SIG-M5 treated with dmso at 0.1 percent for 504 hours (cell line): ENCODE measurements around the gene PALMD.

Experiments used
- DNase-seq: peaks from one replicate; lab custom pipeline; 2025; ENCODE audit not compliant: unreplicated experiment; lab: John Stamatoyannopoulos, UW

The PALMD gene, protein sequence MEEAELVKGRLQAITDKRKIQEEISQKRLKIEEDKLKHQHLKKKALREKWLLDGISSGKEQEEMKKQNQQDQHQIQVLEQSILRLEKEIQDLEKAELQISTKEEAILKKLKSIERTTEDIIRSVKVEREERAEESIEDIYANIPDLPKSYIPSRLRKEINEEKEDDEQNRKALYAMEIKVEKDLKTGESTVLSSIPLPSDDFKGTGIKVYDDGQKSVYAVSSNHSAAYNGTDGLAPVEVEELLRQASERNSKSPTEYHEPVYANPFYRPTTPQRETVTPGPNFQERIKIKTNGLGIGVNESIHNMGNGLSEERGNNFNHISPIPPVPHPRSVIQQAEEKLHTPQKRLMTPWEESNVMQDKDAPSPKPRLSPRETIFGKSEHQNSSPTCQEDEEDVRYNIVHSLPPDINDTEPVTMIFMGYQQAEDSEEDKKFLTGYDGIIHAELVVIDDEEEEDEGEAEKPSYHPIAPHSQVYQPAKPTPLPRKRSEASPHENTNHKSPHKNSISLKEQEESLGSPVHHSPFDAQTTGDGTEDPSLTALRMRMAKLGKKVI

DNA sequence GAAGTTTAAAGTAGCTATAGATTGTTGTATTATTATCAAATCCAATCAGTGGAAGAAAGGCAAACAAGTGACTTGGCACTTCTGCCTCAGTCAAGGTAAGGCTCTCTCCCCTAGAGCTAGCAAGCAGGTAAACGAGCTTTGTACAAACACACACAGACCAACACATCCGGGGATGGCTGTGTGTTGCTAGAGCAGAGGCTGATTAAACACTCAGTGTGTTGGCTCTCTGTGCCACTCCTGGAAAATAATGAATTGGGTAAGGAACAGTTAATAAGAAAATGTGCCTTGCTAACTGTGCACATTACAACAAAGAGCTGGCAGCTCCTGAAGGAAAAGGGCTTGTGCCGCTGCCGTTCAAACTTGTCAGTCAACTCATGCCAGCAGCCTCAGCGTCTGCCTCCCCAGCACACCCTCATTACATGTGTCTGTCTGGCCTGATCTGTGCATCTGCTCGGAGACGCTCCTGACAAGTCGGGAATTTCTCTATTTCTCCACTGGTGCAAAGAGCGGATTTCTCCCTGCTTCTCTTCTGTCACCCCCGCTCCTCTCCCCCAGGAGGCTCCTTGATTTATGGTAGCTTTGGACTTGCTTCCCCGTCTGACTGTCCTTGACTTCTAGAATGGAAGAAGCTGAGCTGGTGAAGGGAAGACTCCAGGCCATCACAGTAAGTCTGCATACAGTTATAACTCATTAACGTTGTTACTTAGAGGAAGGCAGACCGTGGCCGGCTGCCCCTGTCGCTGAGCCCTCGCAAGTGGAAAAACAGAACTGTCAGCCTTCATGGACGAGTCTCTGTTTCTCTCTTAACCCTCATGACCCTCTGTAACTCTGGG, at the start of gene PALMD:
TSS of gene PALMD (plus strand) at position 415 of the 833 bp plus-strand sequence. CDS start at position 620, 205 bp downstream.
- DNase-seq: no peak

DNA sequence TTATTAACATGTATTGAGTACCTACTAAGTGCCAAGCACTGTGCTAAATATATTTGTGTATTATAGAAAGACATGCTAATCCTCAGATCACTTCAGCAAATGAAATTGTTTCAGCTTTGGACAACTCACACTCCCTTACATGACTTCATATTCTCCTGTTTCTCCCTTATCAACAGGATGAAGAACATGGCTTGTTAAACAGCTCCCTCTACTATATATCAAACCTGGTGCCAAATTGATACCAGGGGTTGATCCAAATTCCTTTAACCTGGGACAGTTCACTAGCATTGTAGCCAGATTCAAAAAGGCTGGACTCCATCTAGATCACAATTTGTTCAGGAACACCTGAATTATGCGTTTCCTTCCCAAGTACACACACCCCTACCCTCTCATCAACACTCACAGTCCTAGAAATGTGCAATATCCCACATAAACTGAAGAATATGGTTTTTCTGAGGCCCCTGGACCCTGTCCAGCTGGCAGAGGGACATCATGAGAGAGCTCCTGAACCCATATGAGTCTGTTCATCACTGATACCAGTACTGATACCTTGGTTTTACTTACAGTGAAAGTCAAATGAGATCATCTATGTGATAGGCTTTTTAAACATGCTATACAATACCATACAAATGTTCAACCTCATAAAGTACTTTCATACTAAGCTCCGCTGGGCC, 47.0 kb upstream of the PALMD start:
- no peak for DNase-seq

DNA sequence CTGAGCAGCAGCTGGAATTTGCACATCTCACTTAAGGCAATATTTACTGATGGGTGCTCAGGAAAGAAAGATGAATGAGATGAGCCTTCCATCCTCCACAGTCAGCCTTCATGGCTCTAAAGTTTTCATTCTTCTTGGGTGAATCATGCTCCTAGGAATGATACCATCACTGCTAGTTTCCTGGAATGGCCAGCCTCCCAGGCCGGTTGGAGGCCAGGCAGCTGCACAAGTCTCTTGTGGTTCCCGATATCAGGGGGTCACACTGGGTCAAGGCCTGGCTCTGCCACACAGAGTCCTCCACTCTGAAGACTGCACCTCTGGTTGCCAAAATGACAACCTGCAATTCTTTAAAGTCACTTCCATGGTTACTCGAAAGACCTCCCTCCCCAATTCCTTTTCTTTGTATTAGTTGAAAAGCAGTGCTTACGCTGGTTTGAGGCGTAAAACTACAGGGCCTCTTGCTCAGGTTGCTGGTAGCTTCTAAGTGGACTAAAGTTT, 46.2 kb upstream of the PALMD start:
- no peak for DNase-seq

DNA sequence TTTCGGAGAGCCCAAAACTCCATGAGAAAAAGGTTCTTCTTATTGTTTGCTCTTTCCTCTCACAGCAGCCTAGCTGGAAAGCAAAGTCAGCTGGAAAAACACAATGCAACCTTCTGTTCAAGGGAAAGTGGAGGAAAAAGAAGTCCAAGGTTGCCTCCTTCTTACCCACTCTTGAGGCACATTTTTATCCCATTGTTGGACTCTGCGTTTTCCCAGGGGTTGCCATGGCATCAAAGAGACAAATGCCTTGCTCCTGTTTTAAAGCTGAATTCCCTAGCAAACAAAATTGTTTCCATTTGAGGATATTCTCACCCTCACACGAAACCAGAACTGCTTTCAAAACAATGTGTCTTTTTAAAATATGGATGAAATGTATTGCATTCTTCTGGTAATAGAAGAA, 45.1 kb upstream of the PALMD start:
- no peak for DNase-seq

DNA sequence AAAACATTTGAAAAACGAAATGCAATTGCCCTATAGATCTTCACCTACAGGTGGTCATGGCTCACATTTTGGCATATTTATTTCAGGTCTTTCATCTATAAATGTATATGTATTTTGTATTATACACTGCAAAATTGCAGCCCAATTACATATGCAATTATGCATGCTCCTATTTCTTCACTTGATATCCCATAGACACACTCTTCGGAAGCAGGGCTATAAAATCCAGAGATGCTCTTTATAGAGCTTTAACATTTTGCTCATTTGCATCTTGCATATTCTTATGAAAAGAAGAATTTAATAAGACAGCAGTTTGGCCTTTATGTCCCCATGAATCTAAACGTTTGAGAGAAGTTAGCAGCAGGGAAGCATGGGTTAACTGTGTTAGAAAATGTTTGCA, 44.7 kb upstream of the PALMD start:
- no peak for DNase-seq

DNA sequence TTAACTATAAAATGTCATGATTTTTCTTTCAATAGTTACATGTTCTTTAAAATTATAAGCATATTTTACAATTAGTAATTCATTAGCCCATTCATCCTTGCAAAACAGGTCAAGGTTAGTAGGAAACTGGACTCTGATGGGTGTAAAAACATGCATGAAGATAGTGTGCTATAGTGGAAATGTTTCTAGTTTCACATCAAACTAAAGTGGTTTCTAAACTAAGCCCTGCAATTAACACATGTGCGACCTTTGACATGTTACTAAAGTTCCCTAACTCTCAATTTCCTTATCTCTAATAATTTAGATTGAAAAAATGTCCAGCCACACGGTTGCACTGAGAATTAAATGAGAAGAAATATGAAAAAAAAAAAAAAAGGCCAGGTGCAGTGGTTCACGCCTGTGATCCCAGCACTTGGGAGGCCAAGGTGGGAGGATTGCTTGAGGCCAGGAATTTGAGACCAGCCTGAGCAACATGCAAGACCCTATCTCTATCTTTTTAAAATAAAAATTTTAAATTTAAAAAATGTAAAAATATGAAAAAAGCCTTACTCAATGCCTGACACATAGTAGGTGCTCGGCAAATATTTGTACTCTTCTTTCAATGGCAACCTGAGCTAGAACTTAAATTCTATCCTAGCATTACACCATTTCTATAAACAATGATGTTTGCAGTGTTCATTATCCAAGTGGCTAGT, 44.1 kb upstream of the PALMD start:
- DNase-seq: no peak

DNA sequence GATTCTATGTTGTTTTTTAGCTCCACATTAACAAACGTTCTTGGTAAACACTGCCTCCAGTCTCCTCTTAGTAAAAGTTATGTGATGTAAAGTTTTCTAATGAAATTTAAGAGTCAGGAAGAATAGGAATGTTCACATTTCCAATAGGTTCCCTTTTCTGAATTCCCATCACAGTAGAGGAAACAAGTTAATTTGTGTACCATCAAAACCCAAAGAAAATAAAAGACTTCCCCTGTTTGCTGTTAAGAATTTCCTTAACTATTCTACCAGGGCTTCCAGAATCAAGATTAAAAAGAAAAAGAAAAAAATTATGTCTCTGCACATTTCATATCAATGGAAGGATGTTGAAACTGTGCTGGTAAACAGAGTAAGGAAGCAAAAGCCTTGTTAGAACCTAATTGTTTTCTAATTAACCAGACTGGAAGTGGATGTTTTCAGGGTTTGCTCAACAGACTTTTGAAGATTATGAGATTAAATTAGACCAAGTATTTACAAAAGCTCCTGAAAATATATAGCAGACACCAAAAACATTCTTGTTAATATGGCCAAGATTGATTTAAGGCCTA, 43.4 kb upstream of the PALMD start:
- DNase-seq: no peak

DNA sequence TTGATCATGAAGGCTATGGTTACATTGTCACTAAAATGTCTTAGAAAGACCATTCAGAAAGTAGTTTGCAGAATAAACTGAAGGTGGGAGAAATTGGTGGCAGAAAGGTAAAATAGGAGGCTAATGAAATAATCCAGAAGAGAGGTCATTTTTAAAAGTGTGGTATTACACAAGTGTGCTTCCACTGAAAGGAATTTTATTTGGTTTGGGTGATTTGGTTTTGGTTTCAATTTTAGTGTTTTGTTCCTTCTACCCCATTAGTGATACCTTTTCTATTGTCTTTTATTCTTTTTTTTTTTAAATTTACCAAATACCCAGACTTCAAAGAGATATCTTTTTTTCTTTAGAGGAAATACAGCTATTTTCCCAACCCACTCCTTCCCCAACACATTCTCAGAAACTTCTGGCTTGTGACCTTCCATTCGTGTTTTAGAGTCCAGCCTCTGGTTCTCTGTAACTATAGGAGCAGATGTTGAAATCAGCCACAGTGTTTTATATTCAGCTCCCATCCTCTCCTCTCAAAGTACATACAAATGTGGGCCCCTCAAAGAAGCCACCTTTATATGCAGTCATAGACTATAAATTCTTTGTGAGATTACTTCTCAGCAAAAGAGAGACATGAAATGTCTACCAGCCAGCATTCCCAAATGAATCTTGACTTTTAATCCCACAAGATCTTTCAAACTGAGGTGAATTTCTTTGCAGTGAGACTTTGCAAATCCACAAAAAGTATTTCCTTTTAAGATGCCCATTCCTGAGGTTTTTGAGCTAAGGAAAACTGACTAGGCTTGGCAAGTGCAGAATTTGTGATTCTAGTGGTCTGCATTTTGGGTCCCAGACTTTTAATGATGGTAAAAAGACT, 42.0 kb upstream of the PALMD start:
- peak; percentile 0 for DNase-seq

DNA sequence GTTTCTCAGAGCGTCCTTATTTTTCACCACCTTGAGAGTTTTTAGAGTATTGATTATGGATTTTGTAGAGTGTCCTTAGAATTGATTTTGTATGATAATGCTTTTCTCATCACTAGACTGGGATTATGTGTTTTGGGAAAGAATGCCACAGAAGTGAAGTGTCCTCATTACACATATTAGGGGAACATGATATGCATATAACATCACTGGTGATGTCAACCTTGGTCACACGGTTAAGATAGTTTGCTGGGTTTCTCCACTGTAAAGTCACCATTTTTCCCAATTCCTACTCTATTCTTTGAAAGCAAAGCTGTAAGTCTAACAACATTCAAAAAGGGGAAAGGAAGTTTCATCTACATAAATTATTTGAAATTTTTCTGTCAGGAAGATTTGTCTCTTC, 39.6 kb upstream of the PALMD start:
- no peak for DNase-seq

DNA sequence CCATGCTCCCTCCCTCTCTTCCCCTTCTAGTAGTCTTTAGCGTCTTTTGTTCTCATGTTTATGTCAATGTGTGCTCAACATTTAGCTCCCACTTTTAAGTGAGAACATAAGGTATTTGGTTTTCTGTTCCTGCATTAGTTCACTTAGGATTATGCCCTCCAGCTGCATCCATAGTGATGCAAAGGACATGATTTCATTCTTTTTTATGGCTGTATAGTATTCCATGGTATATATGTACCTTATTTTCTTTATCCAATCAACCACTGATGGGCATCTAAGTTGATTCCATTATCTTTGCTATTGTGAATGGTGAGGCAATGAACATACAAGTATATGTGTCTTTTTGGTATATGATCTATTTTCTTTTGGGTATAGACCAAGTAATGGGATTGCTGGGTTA, 38.3 kb upstream of the PALMD start:
- DNase-seq: no peak

DNA sequence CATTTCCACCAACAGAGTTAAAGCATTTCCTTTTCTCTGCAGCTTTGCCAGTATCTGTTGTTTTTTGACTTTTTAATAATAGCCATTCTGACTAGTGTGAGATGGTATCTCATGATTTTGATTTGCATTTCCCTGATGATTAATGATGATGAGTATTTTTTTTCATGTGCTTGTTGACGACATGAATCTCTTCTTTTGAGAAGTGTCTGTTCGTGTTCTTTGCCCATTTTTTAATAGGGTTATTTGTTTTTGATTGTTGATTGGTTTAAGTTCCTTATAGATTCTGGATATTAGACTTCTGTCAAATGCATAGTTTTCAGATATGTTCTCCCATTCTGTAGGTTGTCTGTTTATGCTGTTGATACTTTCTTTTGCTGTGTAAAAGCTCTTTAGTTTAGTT, 37.9 kb upstream of the PALMD start:
- DNase-seq: no peak

DNA sequence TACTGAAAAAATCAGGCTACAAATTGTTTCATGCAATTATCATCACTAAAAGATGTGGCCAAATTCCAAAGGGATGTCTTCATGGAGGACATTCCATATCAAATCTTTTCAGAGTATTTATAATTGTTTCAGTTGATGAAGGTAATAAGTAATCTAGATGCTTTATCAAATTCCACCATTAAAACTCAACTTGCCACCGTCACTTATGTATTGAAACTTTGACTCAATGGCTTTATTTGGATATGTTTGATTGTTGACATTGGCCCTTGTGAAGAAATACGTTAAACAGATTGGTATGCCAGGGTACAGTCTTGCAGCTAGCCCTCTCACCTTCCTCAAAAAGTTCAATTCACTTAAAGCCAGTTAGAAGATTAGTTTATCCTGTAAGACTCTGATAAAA, 32.2 kb upstream of the PALMD start:
- DNase-seq: no peak

DNA sequence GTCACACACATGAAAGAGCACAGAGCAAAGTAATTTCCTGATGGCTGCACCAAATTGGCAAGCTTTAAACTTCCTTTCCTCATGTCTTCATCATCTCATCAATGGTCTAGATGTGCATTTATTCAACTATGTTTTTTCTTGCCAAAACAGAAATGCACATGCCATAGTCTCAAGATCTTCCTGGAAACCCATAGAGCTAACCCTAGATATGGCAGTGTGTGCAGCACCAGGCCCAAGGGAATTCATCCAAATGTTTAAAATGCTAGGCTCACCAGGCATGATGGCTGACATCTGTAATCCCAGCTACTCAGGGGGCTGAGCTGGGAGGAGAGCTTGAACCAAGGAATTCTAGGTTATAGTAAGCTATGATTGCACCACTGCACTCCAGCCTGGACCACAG, 31.2 kb upstream of the PALMD start:
- DNase-seq: no peak

DNA sequence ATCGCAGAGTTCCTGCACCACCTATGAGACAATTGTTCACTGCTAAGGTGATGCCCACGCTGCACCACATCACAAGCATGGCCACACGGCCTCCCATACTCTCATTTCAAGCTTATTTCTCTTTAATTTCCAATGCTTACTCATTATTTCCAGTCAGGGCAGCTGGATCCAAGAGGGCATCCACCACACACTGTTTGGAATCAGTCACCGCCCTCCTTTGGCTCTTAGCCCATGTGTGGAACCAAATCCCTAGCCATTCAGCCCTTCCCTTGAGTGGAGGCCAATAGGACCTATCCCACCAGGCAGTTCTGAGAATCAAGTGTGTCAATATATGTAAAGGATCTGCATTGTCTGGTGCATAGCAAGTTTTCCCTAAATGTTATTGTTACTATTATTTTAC, 26.3 kb upstream of the PALMD start:
- no peak for DNase-seq

DNA sequence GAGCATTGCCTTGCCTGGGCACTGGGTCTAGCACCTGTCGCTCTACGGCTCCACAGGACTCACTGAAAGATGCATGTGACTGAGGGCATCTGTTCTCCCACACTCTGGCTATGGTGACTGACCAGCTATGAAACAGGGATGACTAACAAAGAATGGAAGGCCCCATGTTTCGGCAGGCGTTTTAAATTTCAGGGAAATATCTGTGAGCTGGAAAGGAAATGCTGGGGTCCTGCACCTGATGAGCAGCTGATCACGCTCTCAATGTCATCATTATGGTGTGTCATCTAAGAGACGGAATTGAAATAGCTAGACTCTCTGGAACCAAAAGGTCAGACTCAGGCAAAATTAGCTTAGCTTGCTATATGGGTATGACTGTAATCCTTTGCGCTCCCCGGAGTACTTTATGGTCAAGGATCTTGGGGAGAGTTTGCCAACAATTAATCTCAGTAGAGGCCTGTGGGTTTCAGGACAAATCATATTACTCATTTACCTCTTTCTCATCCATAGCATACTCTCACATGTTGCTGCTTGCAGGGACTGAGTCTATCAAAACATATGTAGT, 24.5 kb upstream of the PALMD start:
- DNase-seq: no peak

DNA sequence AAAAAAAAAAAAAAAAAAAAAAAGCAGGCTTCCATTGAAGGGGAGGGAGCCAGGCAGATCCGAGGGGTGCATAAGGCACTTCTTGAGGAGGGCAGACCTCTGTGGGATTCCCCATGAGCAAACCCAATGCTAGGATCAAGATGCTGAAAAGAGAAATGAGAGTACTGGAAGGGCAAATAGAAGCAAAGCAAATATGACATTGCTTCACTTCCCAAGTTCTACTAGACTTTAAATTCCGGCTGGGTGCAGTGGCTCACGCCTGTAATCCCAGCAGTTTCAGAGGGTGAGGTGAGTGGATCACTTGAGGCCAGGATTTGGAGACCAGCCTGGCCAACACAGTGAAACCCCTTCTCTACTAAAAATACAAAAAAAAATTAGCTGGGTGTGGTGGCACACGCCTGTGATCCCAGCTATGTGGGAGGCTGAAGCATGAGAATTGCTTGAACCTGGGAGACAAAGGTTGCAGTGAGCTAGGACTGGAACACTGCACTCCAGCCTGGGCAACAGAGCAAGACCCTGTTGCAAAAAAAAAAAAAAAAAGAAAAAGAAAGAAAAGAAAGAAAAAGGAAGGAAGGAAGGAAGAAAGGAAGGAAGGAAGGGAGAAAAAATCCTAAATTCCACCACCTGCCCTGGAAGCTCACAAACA, 23.1 kb upstream of the PALMD start:
- no peak for DNase-seq

DNA sequence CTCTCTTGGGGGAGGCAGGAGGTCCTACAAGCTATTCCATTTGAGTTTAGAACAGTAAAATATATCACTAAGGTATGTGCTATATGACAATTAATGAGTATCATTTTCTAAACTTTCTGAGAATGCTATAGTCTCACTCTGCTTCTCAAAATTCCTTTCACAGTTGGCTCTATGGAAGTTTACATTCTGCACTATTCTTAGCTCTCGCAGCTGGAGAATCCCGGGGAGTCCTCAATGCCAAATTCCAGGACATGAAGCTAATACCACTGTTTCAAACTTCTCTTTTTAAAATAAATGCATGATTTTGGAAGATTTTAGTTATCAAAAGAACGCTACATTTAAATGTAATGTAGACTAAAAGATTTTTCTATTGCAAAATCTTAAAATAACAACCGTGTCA, 22.4 kb upstream of the PALMD start:
- no peak for DNase-seq

DNA sequence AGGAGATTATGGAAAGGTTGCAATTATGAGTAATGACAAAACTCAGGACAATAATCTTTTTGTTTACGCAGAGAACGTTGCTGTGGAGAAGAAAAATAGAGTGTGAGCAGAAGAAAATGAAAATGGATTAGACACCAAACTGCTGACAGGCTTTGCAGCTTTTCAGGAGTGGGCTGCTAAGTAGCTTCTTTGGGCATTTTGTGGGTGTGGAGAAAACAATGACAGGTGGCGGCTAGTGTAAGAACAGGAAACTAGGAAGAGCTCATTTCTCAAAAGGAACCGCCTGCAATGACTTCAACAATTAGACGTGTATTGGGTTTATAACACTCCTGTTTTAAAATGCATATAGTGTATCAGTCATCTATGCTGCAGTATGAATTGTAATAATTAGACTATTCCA, 18.3 kb upstream of the PALMD start:
- no peak for DNase-seq

DNA sequence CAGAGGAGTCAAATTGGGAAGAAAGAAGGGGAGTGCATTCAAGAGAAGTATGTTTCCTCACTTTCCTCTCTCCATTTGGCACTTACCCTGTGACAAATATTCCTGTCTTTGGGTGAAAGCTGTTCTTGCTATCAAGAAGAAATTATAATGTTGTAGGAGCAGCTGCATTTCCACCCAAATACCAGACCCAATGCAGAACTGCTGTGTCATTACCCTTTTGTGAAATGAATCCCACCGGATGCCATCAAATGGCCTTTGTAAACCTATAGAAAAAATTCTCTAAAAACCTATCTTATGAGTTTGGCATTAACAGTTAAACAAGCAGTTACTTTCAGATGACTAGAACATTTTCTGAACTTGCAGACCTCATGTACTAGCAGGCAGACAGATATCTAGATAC, 16.7 kb upstream of the PALMD start:
- no peak for DNase-seq
